NCI-H2029 treated with DMSO at 0.1 percent for 48 hours (cell line): ENCODE measurements around the gene TBX4.
"Not testable (repeated sequence)": the region's sequence is repeated elsewhere in the genome, so short reads cannot be mapped to it uniquely, and the experiment has no call there.

Experiments
- DNase-seq: peaks from one replicate; lab custom pipeline; 2025; lab: John Stamatoyannopoulos, UW

The TBX4 gene

DNA sequence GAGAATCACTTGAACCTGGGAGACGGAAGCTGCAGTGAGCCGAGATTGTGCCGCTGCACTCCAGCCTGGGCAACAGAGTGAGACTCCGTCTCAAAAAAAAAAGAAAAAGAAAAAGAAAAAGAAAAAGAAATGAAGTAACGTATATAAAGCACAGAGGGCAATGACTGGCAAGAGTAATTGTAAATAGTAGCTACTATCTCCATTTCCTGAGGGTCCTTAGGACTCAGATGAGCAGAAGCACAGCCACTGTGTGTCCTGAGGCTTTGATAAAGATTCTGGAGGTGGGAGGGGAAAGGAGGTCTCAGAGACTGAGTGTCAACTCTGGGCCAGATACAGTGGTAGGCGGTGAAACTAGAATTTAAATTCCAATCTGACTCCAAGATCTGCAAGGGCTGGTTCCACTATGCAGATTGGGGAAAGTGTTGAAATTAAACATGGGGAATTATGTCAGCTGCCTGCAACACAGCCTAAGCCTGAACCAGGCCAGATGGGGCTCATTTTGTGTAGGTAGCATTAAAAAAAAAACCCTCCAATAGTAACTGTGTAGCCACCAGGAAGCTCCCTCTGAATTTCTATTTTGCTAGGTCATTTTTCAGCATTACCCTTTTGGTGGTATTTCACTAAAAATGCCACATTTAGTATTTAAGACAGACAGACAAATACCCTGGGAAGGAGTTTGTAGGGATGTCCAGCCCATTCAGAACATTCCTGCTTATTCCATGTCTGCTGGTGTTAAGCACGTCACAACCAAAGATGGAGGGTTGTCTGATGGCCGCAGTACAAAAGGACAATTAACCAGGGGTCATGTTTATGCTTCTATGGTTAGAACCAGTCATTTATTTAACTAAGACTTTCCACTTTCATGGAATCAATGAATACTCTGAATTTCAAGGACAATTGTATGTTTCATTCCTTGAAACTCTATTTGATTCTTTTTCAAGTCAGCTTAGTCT lies 46.1 kb downstream of the TBX4 start:
- DNase-seq = no peak

DNA sequence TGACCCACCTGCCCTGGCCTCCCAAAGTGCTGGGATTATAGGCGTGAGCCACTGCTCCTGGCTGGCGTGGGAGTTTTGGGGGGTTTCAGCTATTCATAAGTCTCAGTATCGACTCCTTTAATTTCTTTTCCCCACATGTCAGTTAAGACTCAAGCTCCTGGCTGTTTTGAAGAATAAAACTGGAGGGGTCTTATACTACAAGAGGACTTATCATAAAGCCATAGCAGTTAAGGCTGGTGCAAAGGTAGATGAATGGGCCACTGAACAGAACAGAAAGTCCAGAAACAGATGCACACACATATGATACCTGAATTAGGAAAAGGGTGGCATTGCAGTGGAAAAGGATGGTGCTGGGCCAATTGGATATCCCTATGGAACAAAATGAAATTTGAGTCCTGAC lies 47.4 kb downstream of the TBX4 start:
- no peak for DNase-seq

DNA sequence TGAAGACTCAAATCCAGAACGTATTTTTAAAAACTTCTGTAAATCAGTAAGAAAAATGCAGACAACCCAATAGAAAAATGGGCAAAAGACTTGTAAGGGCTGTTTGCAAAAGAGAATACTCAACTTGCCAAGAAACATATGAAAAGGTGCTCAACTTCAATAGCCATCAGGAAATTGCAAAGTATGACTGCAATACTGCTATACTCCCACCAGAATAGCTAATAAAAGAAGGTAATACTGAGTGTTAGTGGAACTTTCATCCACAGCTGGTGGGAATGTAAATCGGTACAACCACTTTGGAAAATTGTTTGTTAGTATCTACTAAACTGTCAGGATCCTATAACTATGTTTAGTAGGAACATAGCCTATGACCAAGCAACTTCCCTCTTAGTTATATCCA lies 48.1 kb downstream of the TBX4 start:
- no peak for DNase-seq

DNA sequence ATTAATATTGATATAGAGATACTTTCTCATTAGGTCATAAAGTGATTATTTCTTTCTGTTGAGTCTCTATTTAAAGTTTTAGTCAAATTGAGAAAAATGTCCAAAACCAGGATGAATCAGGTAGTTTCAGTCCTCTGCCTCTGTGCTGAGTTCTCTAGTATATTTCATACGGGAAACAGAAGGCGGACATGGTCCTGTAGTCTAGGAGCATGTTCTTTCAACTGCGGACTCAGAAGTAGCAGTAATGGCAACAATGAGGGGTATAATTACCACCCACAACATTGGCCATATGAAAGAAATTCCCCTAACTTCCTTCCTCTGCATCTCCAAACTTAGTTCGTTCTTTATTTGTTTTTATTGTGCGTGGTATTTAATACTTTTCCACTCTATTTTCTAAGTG lies 50.1 kb downstream of the TBX4 start:
- no peak for DNase-seq

DNA sequence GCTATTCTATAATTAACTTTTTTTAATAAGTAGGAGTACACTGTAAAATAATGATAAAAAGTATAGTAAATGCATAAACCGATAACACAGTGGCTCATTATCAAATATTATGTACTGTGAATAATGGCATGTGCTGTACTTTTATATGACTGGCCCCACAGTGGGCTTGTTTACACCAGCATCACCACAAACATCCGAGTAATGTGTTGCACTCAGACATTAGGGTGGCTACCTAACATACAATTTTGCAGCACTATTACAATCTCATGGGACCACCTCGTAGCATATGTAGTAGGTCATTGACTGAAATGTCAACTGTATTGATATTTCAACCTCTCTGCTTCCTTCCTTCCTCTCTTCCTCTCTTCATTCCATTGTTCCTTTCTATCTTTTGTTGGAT lies 51.7 kb downstream of the TBX4 start:
- no peak for DNase-seq

DNA sequence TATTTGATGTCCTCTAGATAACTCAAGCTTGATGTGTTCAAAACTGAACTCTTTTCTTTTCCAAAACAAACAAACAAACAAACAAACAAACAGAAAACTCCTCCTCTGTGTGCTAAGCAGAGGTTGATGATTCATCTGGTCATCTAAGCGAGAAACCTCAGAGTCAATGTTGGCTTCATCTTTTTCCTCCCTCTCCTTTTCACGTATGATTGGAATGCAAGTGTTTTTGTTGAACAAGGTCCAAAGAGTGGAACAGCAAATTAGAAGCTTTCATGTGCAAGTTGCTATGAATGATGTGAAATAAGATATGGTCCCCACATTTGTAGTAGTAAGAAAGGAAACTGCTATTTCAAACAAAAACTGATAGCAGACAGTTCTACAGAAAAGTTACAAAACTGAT lies 52.5 kb downstream of the TBX4 start:
- no peak for DNase-seq

DNA sequence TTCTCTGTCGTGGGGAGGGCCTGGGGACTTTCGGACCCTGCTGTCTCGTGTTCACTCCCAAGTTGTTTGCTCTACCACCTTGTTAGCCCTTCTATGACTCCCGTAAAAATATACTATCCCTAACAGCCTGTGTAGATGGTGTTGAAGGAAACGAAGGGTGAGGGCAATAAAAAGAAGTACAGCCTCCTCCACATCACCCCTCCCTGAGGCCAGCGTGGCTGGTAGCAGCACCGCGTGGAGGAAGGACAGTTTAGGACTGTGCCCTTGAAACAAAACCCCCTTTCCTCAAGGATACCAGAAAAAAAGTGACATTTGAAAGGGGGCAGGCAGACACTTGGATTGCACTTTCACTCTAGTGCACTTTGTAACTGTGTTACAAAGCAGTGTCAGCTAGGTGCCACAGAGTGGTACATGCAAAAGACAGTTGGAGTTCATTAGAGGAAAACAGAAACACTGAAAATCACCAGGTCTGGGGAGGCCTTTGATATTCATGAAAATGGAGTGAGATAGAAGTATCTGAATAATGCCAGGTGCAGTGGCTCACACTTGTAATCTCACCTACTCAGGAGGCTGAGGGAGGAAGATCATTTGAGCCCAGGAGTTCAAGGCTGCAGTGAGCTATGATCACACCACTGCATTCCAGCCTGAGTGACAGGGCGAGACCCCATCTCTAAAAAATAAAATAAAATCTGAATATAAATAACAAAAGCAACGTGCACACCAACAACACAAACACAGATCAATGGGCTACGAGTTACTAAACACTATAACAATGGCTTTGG lies 53.8 kb downstream of the TBX4 start:
- no peak for DNase-seq

DNA sequence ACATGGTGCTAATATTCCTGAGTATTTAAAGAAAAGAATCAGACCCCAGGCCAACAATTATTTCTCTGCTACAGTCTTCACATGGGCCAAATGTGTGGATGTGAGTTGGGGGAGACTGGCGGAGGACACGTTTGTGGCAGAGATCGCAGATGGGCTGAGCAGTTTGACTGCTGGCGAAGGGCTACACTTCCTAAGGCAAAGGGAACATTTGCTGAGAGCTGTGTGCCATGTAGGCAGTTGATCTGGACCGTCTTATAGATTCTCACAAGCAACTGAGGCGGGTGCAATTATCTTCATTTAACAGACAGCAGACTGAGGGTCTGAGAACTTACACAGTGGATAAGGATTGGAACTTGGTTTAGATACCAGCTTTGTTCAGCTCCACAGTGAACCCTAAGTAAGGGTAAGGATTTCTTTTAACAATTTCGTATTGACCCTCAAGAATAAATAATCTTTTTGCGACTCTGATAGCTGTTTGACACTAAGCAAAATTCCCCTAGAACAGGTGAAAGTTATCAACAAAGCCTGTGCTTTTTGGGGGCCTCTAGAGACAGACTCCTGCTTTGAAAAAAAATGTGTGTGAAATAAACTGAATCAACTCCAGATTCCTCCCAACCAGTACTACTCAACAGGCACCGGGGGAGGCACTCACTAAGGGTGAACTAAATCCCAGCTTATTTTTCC lies 55.3 kb downstream of the TBX4 start:
- DNase-seq = no peak

DNA sequence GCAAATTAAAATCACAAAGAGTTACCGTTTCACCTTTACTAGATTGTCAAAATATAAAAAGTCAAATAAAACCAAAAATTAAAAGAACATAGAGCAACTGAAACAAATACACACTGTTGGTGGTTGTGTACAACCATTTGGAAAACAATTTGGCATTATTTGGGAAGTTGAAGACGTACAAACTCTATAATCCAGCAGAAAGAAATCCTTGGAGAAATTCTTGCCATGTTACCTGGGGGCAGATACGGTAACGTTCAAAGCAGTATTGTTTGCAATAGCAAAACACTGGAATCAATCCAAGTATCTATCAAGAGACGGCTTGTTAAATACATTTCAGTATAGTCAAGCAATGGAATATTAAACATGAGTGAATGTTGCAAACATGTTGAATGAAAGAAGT lies 56.7 kb downstream of the TBX4 start:
- no peak for DNase-seq

DNA sequence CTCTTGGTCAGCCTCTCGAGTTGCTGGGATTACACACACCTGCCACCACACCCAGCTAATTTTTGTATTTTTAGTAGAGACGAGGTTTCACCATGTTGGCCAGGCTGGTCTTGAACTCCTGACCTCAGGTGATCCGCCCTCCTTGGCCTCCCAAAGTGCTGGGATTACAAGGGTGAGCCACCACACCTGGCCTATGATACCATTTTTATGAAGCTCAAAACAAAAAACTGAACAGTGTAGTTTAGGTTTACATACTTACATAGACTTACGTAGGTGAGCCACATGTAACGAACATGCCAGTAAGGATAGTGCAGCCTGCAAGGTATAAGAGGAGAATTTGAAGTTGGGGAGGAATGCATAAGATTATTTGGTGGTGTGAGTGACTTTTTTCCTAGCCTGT lies 57.2 kb downstream of the TBX4 start:
- not testable (repeated sequence) for DNase-seq

DNA sequence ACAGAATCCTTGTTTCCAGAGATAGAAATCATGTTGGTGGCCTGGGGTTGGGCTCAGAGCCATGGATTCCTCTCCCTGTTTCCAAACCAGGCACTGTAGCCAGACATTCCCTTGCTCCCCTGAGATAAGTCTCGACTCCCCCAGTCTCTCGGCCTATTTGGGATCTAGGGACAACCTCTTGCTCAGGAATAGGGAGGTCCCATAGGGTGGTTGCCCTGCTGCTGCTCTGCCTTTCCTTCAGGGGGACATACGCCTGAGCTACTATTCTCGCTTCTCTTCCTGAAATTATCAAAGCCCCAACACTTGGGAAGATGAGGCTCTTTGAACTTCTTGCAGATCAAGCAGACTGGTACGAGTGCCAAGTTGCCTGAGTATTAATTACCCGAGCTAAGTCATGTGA lies 58.0 kb downstream of the TBX4 start:
- DNase-seq = no peak

DNA sequence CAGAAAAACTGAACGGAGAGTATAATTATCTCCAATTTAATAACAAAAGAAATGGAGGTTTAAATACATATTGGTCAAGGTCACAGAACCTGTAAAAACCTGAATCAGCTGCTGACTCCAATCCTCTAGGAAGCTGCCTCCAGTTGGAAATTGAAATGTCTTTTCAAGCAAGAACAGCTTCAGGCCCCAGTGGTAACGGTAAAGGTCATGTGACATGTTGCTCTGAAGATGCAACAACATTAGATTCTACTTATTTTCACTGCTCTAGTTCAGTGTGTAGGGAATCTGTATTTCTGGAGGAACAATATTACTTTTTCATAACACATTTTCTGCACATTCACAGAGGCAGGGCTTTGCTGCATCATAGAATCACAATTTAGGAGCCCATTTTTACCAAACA lies 58.8 kb downstream of the TBX4 start:
- DNase-seq = no peak

DNA sequence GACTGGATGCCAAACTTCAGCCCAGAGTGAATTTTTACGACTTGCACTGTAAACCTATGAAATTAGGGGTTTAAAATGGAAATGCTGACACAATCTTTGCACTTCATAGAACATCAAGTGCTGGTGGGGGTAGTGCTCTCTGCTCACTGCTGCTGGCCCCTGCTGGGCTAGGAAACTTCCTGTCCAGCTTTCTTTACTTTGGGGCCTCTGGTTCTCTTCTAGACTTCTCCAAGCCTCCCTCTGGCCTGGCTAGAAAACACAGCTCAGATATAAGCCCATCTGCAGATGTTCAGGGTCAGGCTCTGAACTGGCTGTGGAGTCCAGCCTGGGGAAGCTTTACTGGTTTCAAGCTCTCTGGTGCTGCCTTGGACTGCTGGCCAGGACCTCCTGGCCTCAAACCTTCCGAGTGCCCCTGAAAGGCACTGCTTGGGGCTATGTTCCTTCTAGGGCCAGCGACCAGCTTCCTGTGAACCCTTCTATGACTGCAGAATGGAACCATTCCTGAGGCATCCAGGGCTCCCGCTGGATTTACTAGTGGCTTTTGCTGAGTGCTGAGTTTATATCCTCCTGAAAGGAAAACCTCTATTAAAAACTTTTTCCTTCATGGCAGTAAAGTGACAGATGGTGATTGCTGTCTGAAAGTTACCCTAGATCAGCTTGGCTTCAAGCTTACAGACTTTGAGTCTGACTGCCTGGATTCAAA lies 59.4 kb downstream of the TBX4 start:
- DNase-seq = no peak

DNA sequence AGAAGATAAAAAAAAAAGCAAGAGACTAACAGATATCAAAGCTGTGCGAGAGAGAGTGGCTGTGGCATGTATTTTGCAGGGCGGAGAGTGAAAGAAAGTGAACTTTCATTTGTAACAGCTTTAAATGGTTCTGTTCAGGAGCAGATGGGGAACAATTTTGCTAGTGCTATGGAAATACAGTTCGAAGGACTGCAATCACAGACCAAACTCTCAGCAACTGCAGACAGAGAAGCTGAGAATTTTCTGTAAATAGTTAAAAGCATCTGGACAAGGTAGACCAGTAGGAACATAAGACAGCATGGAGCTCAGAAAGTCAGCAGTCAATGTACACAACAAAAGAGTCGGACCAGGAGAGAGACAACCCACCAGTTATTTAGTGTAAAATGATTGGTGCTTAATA lies 62.3 kb downstream of the TBX4 start:
- no peak for DNase-seq

DNA sequence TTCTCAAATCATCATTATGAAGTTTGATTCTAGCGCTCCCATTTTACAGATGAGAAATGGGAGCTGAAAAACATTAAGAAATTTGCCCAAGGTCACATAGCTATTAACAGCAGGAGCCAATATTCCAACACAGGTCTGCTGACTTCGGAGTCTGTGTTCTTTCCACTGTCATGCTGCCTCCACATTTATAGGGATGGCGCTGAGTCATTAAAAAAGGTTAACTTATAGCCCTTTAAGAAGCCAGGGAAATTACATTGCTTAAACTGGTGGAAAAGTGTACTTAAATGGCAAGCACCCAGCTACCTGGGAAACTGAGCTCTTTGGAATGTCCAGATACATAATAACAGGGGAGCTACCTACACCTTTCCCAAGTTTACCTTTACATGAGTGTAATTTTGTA lies 65.0 kb downstream of the TBX4 start:
- DNase-seq = no peak

DNA sequence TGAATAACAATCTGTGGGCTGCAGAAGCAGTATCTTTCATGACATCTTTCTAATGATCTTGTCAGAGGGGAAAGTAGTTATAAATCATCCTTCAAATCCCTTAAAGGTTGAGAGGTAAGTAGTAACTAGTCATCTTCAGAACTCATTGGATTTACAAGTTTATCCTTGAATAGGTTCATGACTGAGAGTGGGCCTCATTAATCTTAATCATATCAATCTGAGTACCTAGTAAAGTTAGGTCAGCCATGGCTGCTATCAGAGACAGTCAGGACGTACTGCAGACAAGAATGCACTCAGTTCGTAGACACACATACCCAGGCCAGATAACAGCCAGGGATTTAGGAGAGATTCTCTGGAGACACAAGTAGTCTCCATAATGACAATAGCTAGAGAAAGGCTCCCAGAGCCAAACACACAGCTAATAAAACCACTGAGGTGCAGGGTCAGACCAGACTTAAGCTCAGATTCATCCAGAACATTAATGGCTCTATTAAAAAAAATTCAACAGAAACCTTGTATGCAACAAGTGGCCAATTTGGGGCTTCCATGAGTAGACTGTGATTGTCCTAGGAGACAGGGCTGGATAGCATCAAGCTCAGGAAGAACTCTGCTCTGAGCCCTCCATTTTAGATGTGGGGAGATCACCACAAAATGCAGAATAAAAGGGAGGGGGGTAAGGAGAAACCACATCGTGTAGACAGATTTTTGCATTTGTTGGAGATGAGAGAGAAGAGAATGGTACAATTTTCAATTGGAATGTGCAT lies 65.8 kb downstream of the TBX4 start:
- DNase-seq = no peak

DNA sequence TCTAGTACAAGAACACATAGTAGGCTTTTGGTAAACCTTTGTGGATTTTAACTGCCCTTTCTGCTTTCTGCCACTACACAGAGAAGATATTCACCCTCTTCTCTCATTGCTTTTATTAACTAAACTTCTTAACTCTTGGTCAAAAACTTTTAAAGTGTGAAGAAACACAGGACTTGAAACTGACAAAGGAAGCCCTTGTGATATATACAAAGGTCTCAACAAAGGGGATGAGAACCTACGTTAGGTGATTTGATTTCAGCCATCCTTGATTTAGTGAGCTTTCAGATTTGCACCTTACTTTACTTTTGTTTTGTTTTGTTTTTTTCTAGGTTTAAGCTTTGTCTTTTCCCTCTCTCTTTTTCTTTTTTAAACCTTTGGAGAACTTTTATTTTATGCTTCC lies 66.9 kb downstream of the TBX4 start:
- no peak for DNase-seq

DNA sequence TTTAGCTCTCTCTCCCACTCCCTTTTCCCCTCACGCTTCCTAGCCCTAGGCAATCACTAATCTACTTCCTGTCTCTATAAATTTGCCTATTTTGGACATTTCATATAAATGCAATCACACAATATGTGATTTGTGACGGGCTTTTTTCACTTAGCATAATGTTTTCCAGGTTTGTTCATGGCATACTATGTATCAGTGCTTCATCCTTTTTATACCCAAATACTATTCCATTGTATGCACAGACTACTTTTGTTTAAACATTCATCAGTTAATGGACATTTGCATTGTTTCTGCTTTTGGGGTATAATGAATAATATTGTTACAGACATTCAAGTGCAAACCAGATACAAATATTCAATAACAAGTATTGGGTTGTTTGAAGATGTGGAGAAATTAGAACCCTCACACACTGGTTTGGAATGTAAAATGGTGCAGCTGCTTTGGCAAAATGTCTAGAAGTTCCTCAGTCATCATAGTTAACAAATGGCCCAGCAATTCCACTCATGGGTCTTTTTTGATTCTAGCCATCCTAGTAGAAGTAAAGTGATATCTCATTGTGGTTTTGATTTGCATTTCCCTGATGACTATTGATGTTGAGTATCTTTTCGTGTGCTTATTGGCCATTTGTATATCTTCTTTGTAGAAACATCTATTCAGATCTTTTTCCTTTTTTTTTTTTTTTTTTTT lies 67.7 kb downstream of the TBX4 start:
- DNase-seq = no peak

DNA sequence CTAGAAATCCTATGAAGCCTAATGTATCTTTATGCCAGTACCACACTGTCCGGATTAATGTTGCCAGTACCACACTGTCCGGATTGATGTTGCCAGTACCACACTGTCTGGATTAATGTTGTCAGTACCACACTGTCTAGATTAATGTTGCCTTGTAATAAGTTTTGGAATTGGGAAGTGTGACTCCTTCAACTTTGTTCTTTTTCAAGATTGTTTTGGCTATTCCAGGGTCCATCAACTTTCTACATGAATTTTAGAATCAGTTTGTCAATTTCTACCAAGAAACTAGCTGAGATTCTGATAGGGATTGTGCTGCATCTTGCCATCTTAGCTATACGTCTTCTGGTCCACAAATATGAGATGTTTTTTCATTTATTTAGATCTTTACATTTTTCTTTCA lies 68.7 kb downstream of the TBX4 start:
- DNase-seq = no peak

DNA sequence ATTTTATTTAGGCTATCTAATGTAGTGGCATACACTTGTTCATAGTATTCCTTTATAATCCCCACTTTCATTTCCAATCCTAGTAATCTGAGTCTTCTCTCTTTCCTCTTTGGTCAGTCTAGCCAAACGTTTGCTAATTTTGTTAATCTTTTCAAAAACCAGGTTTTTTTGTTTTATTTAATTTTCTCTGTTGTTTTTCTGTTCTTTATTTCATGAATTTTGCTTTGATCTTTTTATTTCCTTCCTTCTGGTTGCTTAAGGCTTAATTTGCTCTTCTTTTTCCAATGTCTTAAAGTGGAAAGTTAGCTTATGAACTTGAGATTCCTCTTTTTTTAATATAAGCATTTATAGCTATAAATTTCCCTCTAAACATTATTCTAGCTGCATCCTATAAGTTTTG lies 69.9 kb downstream of the TBX4 start:
- no peak for DNase-seq

DNA sequence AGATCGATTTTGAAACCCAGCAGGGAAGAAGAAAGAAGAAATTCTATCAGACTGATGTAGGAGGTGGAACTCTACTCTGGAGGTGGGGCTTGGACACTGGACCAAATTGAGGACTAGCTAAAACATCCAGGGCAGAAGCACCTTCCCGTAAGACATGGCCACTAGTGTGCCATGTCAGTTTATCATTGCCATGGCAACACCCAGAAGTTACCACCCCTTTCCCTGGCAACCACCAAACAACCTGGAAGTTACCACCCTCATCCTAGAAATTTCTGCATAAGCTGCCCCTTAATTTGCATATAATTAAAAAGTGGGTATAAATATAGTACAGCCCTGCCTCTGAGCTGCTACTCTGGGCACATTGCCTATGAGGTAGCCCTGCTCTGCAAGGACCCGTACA lies 72.1 kb downstream of the TBX4 start:
- no peak for DNase-seq
